HEK293T (cell line): ENCODE measurements around the gene GPD2.

Experiments used
- CTCF ChIA-PET: fragments of 350-600 bp; formaldehyde crosslinking; extraction: SDS; loops from one replicate; lab custom pipeline; 2021; ENCODE audit warnings: antibody characterized with exemption, inconsistent platforms; lab: Yijun Ruan, JAX
- POLR2A ChIA-PET: fragments of 350-600 bp; formaldehyde crosslinking; extraction: SDS; loops from one replicate; lab custom pipeline; 2020; ENCODE audit warnings: antibody characterized with exemption, inconsistent platforms; lab: Yijun Ruan, JAX
- DNase-seq: peaks from one replicate; pipeline ENCODE4 v3.0.0; 2012; ENCODE audit warnings: mixed read lengths; ENCODE audit errors: extremely low spot score
- ARNT ChIP-seq: fragments of 450-650 bp; IDR thresholded peaks from 2 replicates; pipeline ENCODE4 v1.6.1; 2017; ENCODE audit warnings: mild to moderate bottlenecking
- BHLHE40 ChIP-seq: fragments of 450-650 bp; IDR thresholded peaks from 2 replicates; pipeline ENCODE4 v1.6.1; 2016; ENCODE audit warnings: mild to moderate bottlenecking, moderate library complexity, borderline replicate concordance
- CTBP1 ChIP-seq: fragments of 450-650 bp; IDR thresholded peaks from 2 replicates; pipeline ENCODE4 v1.6.1; 2016; ENCODE audit warnings: borderline replicate concordance
- ELF4 ChIP-seq: fragments of 450-650 bp; IDR thresholded peaks from 2 replicates; pipeline ENCODE4 v1.6.1; 2017; ENCODE audit warnings: antibody characterized with exemption
- FOXA1 ChIP-seq: fragments of 450-650 bp; IDR thresholded peaks from 2 replicates; pipeline ENCODE4 v1.6.1; 2016; ENCODE audit warnings: mild to moderate bottlenecking
- FOXK2 ChIP-seq: fragments of 450-650 bp; IDR thresholded peaks from 2 replicates; pipeline ENCODE4 v1.6.1; 2016; ENCODE audit warnings: mild to moderate bottlenecking
- FOXM1 ChIP-seq: fragments of 450-650 bp; IDR thresholded peaks from 2 replicates; pipeline ENCODE4 v1.6.1; 2017; ENCODE audit warnings: mild to moderate bottlenecking, borderline replicate concordance
- HDGF ChIP-seq: fragments of 450-650 bp; IDR thresholded peaks from 2 replicates; pipeline ENCODE4 v1.6.1; 2017; ENCODE audit warnings: antibody characterized with exemption, borderline replicate concordance
- L3MBTL2 ChIP-seq: fragments of 450-650 bp; conservative IDR thresholded peaks from 2 replicates; pipeline ENCODE4 v1.6.1; 2016; ENCODE audit warnings: mild to moderate bottlenecking
- LEF1 ChIP-seq: fragments of 450-650 bp; IDR thresholded peaks from 2 replicates; pipeline ENCODE4 v1.6.1; 2017; ENCODE audit warnings: mild to moderate bottlenecking, borderline replicate concordance
- NFRKB ChIP-seq: fragments of 450-650 bp; IDR thresholded peaks from 2 replicates; pipeline ENCODE4 v1.6.1; 2016; ENCODE audit warnings: mild to moderate bottlenecking, moderate library complexity
- SP1 ChIP-seq: fragments of 450-650 bp; IDR thresholded peaks from 2 replicates; pipeline ENCODE4 v1.6.1; 2017
- SUZ12 ChIP-seq: fragments of 450-650 bp; IDR thresholded peaks from 2 replicates; pipeline ENCODE4 v1.6.1; 2016; ENCODE audit warnings: mild to moderate bottlenecking
- TARDBP ChIP-seq: fragments of 450-650 bp; IDR thresholded peaks from 2 replicates; pipeline ENCODE4 v1.6.1; 2016
- ZNF384 ChIP-seq: fragments of 450-650 bp; IDR thresholded peaks from 2 replicates; pipeline ENCODE4 v1.6.1; 2016
- TF ChIP-seq, protein P1 (sequence below): fragments of 450-650 bp; IDR thresholded peaks from 2 replicates; pipeline ENCODE4 v1.6.1; 2016

Gene GPD2

GRCh38 chr2:156421851-156422250 is 14.3 kb upstream of the GPD2 start:
- CTCF ChIA-PET: no interaction called here
- POLR2A ChIA-PET: no interaction called here
- TF ChIP-seq BHLHE40 (no peak), ZNF384 (no peak)
- TF ChIP-seq, protein P1, sequence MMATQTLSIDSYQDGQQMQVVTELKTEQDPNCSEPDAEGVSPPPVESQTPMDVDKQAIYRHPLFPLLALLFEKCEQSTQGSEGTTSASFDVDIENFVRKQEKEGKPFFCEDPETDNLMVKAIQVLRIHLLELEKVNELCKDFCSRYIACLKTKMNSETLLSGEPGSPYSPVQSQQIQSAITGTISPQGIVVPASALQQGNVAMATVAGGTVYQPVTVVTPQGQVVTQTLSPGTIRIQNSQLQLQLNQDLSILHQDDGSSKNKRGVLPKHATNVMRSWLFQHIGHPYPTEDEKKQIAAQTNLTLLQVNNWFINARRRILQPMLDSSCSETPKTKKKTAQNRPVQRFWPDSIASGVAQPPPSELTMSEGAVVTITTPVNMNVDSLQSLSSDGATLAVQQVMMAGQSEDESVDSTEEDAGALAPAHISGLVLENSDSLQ: no peak

GRCh38 chr2:156423674-156424282 is 12.4 kb upstream of the GPD2 start:
- CTCF ChIA-PET: no interaction called here
- no peak for TF ChIP-seq ARNT
- no peak for TF ChIP-seq ELF4
- TF ChIP-seq FOXA1: no peak
- no peak for TF ChIP-seq SUZ12
- TF ChIP-seq CTBP1: no peak
- no peak for TF ChIP-seq SP1
- TF ChIP-seq, protein P1: no peak
- no peak for TF ChIP-seq ZNF384
- no peak for TF ChIP-seq HDGF
- TF ChIP-seq FOXK2: no peak
- no peak for TF ChIP-seq TARDBP
- no peak for TF ChIP-seq NFRKB
- TF ChIP-seq LEF1: no peak
- TF ChIP-seq FOXM1: no peak
- TF ChIP-seq L3MBTL2: no peak
- no peak for TF ChIP-seq BHLHE40
- DNase-seq: no peak
- POLR2A ChIA-PET: no interaction called here

More at GRCh38 chr2:156421851-156422250, 14.3 kb upstream of the GPD2 start:
- DNase-seq: no peak

DNA sequence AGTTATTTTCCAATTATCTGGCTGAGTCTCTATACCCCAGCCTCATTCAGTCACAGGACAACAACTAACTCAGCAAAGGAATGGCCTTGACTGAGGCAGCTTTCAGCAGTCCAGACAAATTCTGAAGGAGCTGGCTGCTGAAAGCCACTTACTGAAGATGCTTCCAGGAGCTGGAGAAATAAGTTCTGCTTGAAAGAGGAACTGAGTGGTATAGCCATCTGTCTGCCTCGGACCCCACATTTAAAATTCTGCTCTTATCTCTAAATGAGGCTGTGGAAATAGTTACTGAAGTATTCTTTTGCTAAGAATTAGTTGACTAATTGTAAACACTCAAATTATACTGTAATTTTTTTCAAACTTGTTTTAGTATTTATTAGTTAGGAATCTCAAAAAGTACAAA is 9.1 kb upstream of the GPD2 start:
- ChIA-PET POLR2A (no interaction called here), CTCF (no interaction called here)
- no peak for DNase-seq
- no peak for TF ChIP-seq FOXK2
- TF ChIP-seq NFRKB: no peak
- no peak for TF ChIP-seq LEF1
- no peak for TF ChIP-seq FOXM1
- TF ChIP-seq BHLHE40: no peak
- no peak for TF ChIP-seq HDGF
- no peak for TF ChIP-seq CTBP1
- TF ChIP-seq SUZ12: no peak
- no peak for TF ChIP-seq FOXA1
- TF ChIP-seq, protein P1: no peak
- TF ChIP-seq ELF4: no peak
- TF ChIP-seq ZNF384: no peak
- no peak for TF ChIP-seq SP1
- no peak for TF ChIP-seq TARDBP
- no peak for TF ChIP-seq ARNT
- no peak for TF ChIP-seq L3MBTL2

DNA sequence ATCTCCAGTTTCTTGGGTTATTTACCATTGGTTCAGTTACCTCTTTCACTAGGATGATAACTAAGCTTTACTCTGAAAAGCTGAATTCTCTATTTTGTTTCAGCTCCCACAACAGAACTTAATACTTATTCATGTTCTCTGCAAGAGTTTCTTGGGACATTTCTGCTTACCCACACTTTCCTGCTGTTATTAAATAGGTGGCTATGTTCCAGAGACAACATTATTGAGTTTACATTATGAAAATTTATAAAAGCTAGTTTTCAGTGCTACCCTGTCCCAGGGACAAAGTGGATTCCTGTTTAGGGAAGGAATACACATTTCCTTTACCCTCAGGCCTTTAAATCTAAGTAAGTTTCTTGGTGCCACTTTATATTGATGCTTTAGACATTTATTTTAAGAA is 7.0 kb upstream of the GPD2 start:
- no peak for TF ChIP-seq ZNF384
- no peak for TF ChIP-seq SP1
- TF ChIP-seq FOXM1: no peak
- TF ChIP-seq, protein P1: no peak
- no peak for TF ChIP-seq FOXK2
- no peak for TF ChIP-seq HDGF
- no peak for TF ChIP-seq NFRKB
- TF ChIP-seq ARNT: no peak
- TF ChIP-seq ELF4: no peak
- TF ChIP-seq LEF1: no peak
- TF ChIP-seq CTBP1: no peak
- TF ChIP-seq L3MBTL2: no peak
- TF ChIP-seq BHLHE40: no peak
- TF ChIP-seq SUZ12: no peak
- TF ChIP-seq TARDBP: no peak
- TF ChIP-seq FOXA1: no peak
- CTCF ChIA-PET: no interaction called here
- POLR2A ChIA-PET: no interaction called here
- no peak for DNase-seq

DNA sequence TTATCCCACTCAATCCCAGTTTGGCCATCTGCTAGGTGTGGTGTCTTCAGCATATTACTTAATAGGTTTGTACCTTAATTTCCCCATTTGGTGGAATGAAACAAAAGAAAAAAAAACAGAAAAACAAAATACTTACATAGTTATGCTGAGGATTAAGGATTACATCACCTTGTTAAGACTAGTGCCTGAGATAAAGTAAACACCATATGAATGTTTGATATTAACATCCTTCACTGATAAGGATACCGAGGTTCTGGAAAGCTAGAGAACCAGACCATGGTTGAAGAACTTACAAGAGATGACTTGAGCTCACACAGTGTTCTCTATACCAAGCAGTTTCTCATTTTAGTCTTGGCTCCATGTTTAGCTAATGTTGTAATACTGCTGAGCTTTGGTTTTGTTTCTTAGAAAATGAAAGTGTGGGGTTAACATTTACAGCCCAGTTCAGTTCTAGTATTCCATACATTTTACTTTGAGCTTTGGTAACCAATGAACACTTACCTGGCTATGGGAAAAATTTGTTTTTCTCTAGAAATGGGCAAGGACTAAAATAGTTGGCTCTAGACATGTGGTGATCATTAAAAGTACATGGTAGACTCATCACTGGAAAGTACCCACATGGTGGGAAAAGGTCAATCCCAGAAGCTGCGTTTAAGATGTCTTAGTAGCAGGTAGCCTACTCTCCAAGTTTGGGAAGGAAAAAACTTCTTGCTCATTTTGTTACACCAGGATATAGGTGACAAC is 5.8 kb upstream of the GPD2 start:
- TF ChIP-seq FOXA1 (no peak), LEF1 (no peak)
- no peak for DNase-seq
- ChIA-PET CTCF (interaction anchor here (0.6 kb wide), 2 partner anchors 297 to 452 kb away, joined by 3 read pairs; no protein-coding TSS in a partner anchor), POLR2A (interaction anchor here (1.0 kb wide), 1 partner anchor 89 kb away, joined by 4 read pairs; no protein-coding TSS in a partner anchor)
